Measurements from ENCODE around the gene SMPX. TPM values are rescaled to one million over a fixed set of nuclear protein-coding genes. Genes with fewer than 3 reads are reported as not detected.

Gene SMPX
- polyA plus RNA-seq, 1 donor (not counting 4 experiments of a cell fraction or from before 2014, with no cell fraction given) = not detected

- no peak overlapping the region for H3K4me3 ChIP-seq (ENCODE audit: control insufficient read depth in 2 of 3, extremely low read depth in 1 of 3, insufficient read depth in 2 of 3, low read depth in 1 of 3, low read length in 3 of 3)
- H4K20me1 ChIP-seq (ENCODE audit: control insufficient read depth, extremely low read depth, insufficient read depth, low read length) = no peaks in the 10 kb centered on the region
- H2AFZ ChIP-seq (ENCODE audit: control insufficient read depth, low read length) = no peak overlapping the region
- H3K9me3 ChIP-seq (ENCODE audit: control insufficient read depth, low read depth, low read length) = no peaks in the 10 kb centered on the region
- H3K36me3 ChIP-seq (ENCODE audit: control insufficient read depth in 2 of 2, extremely low read depth in 1 of 2, insufficient read depth in 2 of 2, low read length in 2 of 2) = no peaks in the 10 kb centered on the region
- no peak for FAIRE-seq
- H3K27me3 ChIP-seq (ENCODE audit: control insufficient read depth, extremely low read depth, insufficient read depth, low read length) = no peaks in the 10 kb centered on the region
- no peaks in the 10 kb centered on the region for H3K9me1 ChIP-seq (ENCODE audit: control insufficient read depth, extremely low read depth, insufficient read depth, low read length)
- TF ChIP-seq CTCF (optimal IDR thresholded peaks at IDR 0.05 in 1 of 3, IDR thresholded peaks at IDR 0.05 in 1 of 3, conservative IDR thresholded peaks at IDR 0.05 in 1 of 3; ENCODE audit: extremely low read depth in 1 of 3, insufficient read depth in 2 of 3, low read length in 3 of 3) = no peak
- no peak for TF ChIP-seq EZH2 (IDR thresholded peaks at IDR 0.05; ENCODE audit: low read length)
- DNase-seq (ENCODE audit: low read depth, low spot score) = no peak
- dilution Hi-C loops (cut with MboI; ENCODE audit: extremely low pct_ligation_motif_present, low sequenced_read_pairs) = no loop called here
- no peak overlapping the region for H3K9ac ChIP-seq (ENCODE audit: control insufficient read depth, extremely low read depth, insufficient read depth, low read length)
- H3K4me2 ChIP-seq (ENCODE audit: control insufficient read depth, extremely low read depth, insufficient read depth, low read depth, low read length) = no peak overlapping the region
- H3K79me2 ChIP-seq (ENCODE audit: control insufficient read depth, insufficient read depth, low read length) = no peaks in the 10 kb centered on the region
- H3K4me1 ChIP-seq (ENCODE audit: control insufficient read depth, extremely low read depth, insufficient read depth, low read length) = no peaks in the 10 kb centered on the region
- H3K27ac ChIP-seq (ENCODE audit: control insufficient read depth, insufficient read depth, low read length) = no peak overlapping the region
These were observed 44.9 kb upstream of the SMPX start for GRCh38 chrX:21802839-21803238.

GRCh38 chrX:21802054-21802670, 44.2 kb upstream of the SMPX start:
- no peaks in the 10 kb centered on the region for H3K27me3 ChIP-seq (ENCODE audit: control insufficient read depth, extremely low read depth, insufficient read depth, low read length)
- TF ChIP-seq EZH2 (IDR thresholded peaks at IDR 0.05; ENCODE audit: low read length) (no peak), CTCF (optimal IDR thresholded peaks at IDR 0.05 in 1 of 3, IDR thresholded peaks at IDR 0.05 in 1 of 3, conservative IDR thresholded peaks at IDR 0.05 in 1 of 3; ENCODE audit: extremely low read depth in 1 of 3, insufficient read depth in 2 of 3, low read length in 3 of 3) (no peak)
- no peak overlapping the region for H3K4me2 ChIP-seq (ENCODE audit: control insufficient read depth, extremely low read depth, insufficient read depth, low read depth, low read length)
- H4K20me1 ChIP-seq (ENCODE audit: control insufficient read depth, extremely low read depth, insufficient read depth, low read length) = no peaks in the 10 kb centered on the region
- H3K9me3 ChIP-seq (ENCODE audit: control insufficient read depth, low read depth, low read length) = no peaks in the 10 kb centered on the region
- no peak overlapping the region for H3K4me3 ChIP-seq (ENCODE audit: control insufficient read depth in 2 of 3, extremely low read depth in 1 of 3, insufficient read depth in 2 of 3, low read depth in 1 of 3, low read length in 3 of 3)
- H3K9me1 ChIP-seq (ENCODE audit: control insufficient read depth, extremely low read depth, insufficient read depth, low read length) = no peaks in the 10 kb centered on the region
- no peaks in the 10 kb centered on the region for H3K79me2 ChIP-seq (ENCODE audit: control insufficient read depth, insufficient read depth, low read length)
- DNase-seq (ENCODE audit: low read depth, low spot score) (no peak), FAIRE-seq (no peak)
- no peaks in the 10 kb centered on the region for H3K4me1 ChIP-seq (ENCODE audit: control insufficient read depth, extremely low read depth, insufficient read depth, low read length)
- no peak overlapping the region for H3K27ac ChIP-seq (ENCODE audit: control insufficient read depth, insufficient read depth, low read length)
- no peak overlapping the region for H2AFZ ChIP-seq (ENCODE audit: control insufficient read depth, low read length)
- dilution Hi-C loops (cut with MboI; ENCODE audit: extremely low pct_ligation_motif_present, low sequenced_read_pairs) = no loop called here
- no peak overlapping the region for H3K9ac ChIP-seq (ENCODE audit: control insufficient read depth, extremely low read depth, insufficient read depth, low read length)
- no peaks in the 10 kb centered on the region for H3K36me3 ChIP-seq (ENCODE audit: control insufficient read depth in 2 of 2, extremely low read depth in 1 of 2, insufficient read depth in 2 of 2, low read length in 2 of 2)
